Stimulated activated CD4-positive, alpha-beta T cell treated with anti-CD3 and anti-CD28 coated beads, Interleukin-1b, Interleukin-23, amount 100 ng/mL, for 24 hours (primary cell): ENCODE data around the gene PRR15L.
"Not testable (repeated sequence)": the region's sequence is repeated elsewhere in the genome, so short reads cannot be mapped to it uniquely, and the experiment has no call there.

Experiments
- DNase-seq, 4 experiments: peaks; one replicate each; pipeline ENCODE4 v3.0.0-alpha.2; 2020; ENCODE audit warnings: low read depth in 4 of 4, low spot score in 1 of 4

Gene PRR15L, protein sequence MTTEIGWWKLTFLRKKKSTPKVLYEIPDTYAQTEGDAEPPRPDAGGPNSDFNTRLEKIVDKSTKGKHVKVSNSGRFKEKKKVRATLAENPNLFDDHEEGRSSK

DNA sequence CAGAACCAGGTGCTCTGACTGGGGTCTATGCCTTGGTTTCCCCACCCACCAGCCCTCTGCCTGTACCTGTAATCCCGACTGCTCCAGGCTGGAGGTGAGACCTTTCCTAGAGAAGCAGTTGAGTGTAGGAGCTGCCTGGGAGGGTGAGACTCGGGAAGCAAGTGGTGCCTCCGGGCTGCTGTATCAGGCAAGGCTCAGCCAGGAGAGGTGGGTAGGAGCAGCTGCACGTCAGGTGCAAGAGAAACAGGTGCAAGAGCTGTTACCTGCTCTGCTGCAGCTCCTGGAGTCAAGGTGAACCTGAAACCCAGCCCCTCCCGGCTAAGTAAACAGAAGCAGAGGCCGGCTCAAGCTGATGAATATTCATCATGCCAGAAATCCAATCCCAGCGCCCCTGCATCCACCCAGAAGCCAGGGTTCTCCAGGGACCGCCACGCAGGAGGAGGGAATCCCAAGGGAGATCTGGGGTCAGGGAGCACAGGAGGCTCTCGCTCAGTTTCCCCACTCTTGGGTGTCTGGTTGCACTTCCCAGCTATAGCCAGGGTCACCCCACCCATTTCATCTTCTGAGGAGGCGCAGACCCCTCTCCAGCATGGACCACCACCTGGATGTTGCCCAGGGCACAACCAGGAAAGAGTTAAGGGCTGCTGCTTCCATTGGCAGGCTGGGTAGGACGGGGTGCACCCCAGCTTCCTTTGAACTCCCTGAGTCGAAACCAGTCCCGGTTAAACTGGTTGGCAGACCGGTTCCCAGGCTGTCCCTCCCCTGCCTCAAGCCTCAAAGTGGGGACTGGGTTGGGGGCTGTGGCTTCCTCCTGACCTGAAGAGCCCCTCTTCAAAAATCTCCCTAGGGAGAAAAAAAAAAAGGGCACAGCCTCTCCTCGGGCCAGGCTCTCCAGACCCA is at the start of gene PRR15L:
TSS of gene PRR15L (minus strand) at position 293 of the 900 bp plus-strand sequence. CDS start 4,649 bp downstream, outside the sequence.
- DNase-seq, result no peak

DNA sequence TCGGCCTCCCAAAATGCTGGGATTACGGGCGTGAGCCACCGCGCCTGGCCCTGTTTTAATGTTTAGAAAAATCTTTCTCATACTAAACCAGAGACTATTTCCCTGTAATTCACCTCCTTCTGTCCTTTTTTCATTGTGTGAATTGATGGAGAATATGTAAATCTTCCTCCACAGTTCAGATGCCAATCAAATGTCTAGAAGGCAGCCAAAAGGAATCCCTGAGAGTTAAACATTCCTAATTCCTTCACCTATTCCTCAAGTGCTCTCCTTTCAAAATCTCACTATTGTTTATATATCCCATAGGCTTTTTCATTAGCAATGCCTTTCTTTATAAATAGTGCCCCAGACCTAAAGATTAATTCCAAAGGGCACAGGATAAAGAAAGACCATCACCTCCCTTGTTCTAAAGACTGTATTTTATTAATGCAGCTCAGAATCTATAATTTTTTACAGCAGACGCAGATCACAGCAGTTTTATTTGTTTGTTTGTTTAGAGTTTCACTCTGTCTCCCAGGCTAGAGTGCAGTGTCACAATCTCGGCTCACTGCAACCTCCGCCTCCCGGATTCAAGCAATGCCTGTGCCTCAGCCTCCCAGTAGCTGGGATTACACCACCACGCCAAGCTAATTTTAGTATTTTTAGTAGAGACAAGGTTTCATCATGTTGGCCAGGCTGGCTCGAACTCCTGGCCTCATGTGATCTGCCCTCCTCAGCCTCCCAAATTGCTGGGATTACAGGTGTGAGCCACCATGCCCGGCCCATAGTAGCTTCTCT is 49.4 kb upstream of the PRR15L start:
- DNase-seq, result no peak

- DNase-seq, result no peak
Observed at GRCh38 chr17:48004983-48005382, 47.3 kb upstream of the PRR15L start.

DNA sequence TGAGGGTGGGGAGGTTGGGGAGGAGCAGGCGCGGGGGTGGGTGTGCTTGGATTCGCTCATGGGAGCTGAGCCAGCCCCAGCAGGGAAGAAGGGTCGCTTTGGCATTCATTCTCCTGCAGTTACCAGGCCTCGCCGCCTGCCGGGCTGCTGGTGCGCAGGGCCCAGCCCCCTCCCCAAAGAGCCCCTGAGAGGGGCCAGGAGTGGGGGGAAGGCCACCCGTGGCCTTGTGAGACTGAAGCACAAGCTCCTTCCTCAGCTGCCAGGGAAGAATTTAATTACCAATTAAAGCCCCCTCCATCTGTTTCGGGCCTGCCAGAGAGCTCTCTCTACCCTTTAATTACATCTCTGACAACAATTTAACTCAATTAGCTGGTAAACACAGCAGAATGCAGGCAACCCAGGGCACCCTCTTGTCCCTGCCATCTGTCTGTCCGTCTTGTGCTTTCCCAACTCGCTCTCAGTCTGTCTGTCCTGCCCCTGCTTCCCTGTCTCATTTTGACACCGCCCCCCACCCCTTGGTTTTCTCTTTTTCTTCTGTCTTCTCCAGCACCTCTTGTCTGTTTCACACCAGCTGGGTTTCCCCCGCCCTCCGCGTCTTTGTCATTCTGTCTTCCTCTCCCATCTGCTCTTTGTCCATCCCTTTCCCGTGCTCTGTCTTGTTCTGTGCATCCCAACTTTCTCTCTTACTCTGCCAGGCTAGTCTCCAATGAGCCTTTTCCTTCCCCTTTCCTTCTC is 45.9 kb upstream of the PRR15L start:
- no peak for DNase-seq

- DNase-seq, result no peak
Observed at GRCh38 chr17:48002916-48003416, 45.3 kb upstream of the PRR15L start.

GRCh38 chr17:48002266-48002915 is 44.7 kb upstream of the PRR15L start:
- no peak for DNase-seq

DNA sequence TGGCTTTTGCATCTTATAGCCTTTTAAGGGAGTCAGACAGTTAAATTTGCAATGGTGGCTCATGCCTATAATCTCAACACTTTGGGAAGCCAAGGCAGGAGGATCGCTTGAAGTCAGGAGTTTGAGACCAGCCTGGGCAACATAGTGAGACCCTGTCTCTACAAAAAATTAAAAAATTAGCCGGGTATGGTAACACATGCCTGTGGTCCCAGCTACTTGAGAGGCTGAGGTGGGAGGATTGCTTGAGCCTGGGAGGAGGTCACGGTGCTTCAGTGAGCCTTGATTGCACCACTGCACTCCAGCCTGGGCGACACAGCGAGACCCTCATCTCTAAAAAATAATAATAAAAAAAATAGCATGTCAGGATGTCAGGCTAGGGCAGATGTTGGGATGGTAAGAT is 44.0 kb upstream of the PRR15L start:
- DNase-seq, result not testable (repeated sequence)

DNA sequence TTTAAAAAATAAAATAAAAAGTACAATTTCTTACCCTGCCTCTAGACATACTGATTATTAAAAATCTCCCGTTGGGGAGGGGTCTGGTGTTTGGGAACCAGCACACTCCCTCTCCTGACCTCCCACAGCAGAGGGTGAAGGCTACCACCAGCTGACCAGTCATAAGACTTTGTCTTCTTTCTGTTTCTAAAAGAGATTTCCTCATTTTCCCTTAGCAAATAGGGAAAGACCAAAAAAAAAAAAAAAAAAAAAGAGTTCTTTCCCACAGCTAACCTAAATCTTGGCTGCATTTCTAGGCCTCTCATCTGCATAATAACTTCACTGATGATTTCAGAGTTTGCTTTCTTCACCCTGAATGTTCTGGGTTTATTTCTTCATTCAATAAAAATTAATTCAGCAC is 43.5 kb upstream of the PRR15L start:
- DNase-seq, result no peak

DNA sequence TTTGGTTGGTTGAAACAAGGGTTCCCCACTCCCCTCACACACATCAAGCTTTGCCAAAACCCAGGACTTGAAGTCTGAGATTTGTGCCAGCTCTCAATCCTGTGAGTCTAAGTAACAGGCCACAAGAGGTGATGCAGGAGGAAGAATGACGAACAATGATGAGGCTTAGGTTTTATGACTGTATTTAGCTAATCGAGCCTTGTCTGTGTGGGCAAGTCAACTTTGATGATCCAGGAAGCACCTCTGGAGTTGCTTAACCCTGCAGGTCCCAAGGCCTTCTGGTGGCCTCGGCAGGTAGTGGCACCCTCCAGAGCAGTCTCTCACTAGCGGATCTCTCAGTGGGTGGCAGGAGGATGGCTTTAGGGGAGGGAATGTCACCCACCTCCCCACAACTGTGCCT is 41.9 kb upstream of the PRR15L start:
- DNase-seq, result no peak

- no peak for DNase-seq
Observed at GRCh38 chr17:47998044-47998443, 40.4 kb upstream of the PRR15L start.

GRCh38 chr17:47997586-47997985 is 39.9 kb upstream of the PRR15L start:
- DNase-seq, result no peak

DNA sequence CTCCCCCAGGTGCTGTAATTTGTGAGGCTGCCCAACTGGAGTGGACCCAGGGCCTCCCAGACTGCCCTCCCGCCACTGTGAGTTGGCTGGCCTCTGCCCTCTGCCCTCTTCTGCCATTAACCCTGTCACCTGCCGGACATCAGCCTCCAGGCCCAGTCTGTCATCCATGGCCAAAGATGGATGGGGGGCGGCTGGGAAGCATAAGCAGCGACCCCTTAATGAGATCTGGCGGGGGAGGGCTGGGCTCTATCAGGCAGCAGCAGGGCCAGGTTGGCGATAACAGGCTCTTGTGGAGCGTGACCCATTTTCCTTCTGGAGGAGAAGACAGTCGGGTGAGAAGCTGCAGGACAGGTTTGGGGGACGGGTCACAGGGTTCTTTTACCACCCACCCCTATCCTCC is 38.5 kb upstream of the PRR15L start:
- DNase-seq, result no peak

- DNase-seq, result no peak
Observed at GRCh38 chr17:47995241-47995935, 37.7 kb upstream of the PRR15L start.

GRCh38 chr17:47994724-47995123 is 37.0 kb upstream of the PRR15L start:
- DNase-seq, result no peak

GRCh38 chr17:47993964-47994363 is 36.3 kb upstream of the PRR15L start:
- no peak for DNase-seq

- no peak for DNase-seq
Observed at GRCh38 chr17:47993031-47993564, 35.4 kb upstream of the PRR15L start.

DNA sequence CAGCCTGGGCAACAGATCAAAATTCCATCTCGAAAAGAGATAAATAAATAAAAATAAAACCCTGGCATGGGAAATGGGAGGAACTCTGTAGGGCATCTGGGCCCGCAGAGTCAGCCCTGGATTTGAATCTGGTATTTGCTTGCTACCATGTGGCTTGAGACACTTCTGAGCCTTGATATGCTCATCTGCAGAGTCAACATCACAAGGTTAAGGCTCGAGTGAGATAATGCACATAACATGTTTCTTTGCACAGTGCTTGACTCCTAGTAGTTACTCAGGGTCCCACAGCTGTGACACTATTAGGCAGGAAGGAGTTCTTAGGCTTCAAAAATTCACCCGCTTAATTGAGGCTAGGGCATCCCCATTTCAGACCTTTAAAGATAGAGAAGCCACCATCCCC is 34.5 kb upstream of the PRR15L start:
- no peak for DNase-seq

DNA sequence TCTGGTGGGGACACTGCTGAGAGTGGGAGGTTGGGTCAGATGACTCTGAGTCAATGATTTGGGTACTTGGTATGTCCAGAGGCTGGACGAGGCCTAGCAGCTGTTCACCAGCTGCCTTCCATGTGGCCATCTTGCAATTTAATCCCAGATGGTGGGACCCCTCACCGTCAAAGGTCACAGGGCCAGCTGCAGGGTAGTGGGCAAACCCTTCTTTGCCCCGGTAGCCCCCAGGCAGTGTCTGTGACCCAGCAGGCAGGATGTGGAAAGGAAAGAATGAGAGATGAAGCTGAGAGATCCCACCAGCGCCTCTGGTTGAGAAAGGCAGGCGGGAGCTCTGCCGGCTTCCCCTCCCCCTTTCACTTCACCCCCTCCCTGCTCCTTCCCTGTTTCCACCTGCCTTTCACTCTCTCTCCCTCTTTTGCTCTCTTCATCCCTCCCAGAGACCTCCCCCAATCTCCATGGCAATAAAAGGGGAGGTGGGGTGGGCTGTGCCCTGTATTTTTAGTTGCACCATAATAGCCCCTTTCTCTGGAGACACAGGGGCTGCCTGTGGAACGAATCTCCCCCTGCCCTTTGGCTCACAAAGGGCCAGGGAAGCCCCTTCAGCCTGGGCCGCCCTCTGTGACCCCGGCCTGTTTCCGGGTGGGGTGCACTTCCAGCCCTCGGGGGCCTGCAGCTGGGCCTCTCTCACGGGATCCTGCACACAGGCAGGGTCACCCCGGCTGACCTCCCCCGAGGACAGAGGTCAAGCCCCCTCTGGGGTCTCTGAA is 33.5 kb upstream of the PRR15L start:
- no peak for DNase-seq

GRCh38 chr17:47989700-47990099 is 32.0 kb upstream of the PRR15L start:
- DNase-seq, result no peak
